Vagina (tissue), 2 donors: ENCODE results near the gene PPP1CA. TPM values are rescaled to one million over a fixed set of nuclear protein-coding genes. Genes with fewer than 3 reads are reported as not detected.

ENCODE experiments used
- DNase-seq, 2 donors: peaks; one replicate each; pipeline ENCODE4 v3.0.0-alpha.2; 2017; ENCODE audit errors: extremely low spot score in 2 of 2
- H3K27ac ChIP-seq: fragments of 200-600 bp; sonication (generic); one replicate; pipeline ENCODE4 v1.5.1; 2019
- H3K27me3 ChIP-seq: fragments of 200-600 bp; sonication (generic); one replicate; pipeline ENCODE4 v1.5.1; 2019
- H3K36me3 ChIP-seq, 2 donors: fragments of 200-600 bp; sonication (generic); one replicate each; pipeline ENCODE4 v1.5.1; 2017 to 2019
- H3K4me1 ChIP-seq: fragments of 200-600 bp; sonication (generic); one replicate; pipeline ENCODE4 v1.5.1; 2019
- H3K4me3 ChIP-seq, 2 donors: fragments of 200-600 bp; sonication (generic); 1 replicate in 1 of 2; 2 replicates in 1 of 2; pipeline ENCODE4 v1.5.1; 2016 to 2019
- H3K9me3 ChIP-seq: fragments of 200-600 bp; sonication (generic); one replicate; pipeline ENCODE4 v1.5.1; 2019
- CTCF ChIP-seq, 3 experiments: fragments of 450-650 bp in 2 of 3; fragments of 200-600 bp in 1 of 3; sonication (generic) in 1 of 3; IDR thresholded peaks; one replicate each; pipeline ENCODE4 v1.5.1; 2017 to 2019; ENCODE audit warnings: antibody characterized with exemption in 3 of 3, mild to moderate bottlenecking in 2 of 3, moderate library complexity in 2 of 3
- POLR2A ChIP-seq, 2 donors: fragments of 450-650 bp; IDR thresholded peaks; one replicate each; pipeline ENCODE4 v1.6.1; 2017; ENCODE audit warnings: antibody characterized with exemption in 2 of 2, mild to moderate bottlenecking in 2 of 2, moderate library complexity in 2 of 2
- POLR2AphosphoS5 ChIP-seq, 2 donors: sonication (generic); formaldehyde crosslinking; IDR thresholded peaks; one replicate each; pipeline ENCODE4 v1.9.0; 2017; ENCODE audit warnings: antibody characterized with exemption in 2 of 2, mild to moderate bottlenecking in 2 of 2, low read depth in 1 of 2; ENCODE audit not compliant: insufficient read depth in 1 of 2
- intact Hi-C: fragments of 100-400 bp; cut with DNase I; formaldehyde crosslinking; loops from one replicate; pipeline ENCODE4 v1.15.1; 2023
- total RNA-seq: library from RNA; depleted of rRNA; stranded (reverse); fragments of >200 nt; gene quantifications from one replicate; pipeline ENCODE4 v1.2.3, GENCODE V29; 2016

Gene PPP1CA
- total RNA-seq, 1 donor from 2014 or later = 102 TPM

DNA sequence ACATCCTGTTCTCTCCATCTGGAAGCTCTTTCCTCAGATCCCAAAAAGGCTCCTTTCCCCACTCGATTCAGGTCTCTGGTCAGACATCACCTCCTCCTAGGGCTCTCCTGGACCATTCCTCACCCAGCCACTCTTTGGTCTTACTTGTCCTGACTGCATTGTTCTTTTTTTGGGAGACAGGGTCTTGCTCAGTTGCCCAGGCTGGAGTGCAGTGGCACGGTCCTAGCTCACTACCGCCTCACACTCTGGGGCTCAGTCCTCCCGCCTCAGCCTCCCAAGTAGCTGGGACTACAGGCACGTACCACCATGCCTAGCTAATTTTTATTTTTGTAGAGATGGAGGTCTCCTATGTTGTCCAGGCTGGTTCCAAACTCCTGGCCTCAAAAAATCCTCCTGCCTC lies 43.9 kb upstream of the PPP1CA start:
- TF ChIP-seq CTCF (IDR thresholded peaks at IDR 0.05) (no peak), POLR2A (IDR thresholded peaks at IDR 0.05) (no peak), POLR2AphosphoS5 (IDR thresholded peaks at IDR 0.05; ENCODE audit: insufficient read depth in 1 of 2, low read depth in 1 of 2) (no peak)
- no peak for DNase-seq
- Histone ChIP-seq H3K9me3 (no peaks in the 10 kb centered on the region), H3K27ac (no peak overlapping the region), H3K36me3 (peaks cover 0 to 15% of the 10 kb centered on the region in 2 donors), H3K27me3 (no peaks in the 10 kb centered on the region), H3K4me3 (no peak overlapping the region), H3K4me1 (peaks cover 28% of the 10 kb centered on the region)
- intact Hi-C loops = no loop called here

DNA sequence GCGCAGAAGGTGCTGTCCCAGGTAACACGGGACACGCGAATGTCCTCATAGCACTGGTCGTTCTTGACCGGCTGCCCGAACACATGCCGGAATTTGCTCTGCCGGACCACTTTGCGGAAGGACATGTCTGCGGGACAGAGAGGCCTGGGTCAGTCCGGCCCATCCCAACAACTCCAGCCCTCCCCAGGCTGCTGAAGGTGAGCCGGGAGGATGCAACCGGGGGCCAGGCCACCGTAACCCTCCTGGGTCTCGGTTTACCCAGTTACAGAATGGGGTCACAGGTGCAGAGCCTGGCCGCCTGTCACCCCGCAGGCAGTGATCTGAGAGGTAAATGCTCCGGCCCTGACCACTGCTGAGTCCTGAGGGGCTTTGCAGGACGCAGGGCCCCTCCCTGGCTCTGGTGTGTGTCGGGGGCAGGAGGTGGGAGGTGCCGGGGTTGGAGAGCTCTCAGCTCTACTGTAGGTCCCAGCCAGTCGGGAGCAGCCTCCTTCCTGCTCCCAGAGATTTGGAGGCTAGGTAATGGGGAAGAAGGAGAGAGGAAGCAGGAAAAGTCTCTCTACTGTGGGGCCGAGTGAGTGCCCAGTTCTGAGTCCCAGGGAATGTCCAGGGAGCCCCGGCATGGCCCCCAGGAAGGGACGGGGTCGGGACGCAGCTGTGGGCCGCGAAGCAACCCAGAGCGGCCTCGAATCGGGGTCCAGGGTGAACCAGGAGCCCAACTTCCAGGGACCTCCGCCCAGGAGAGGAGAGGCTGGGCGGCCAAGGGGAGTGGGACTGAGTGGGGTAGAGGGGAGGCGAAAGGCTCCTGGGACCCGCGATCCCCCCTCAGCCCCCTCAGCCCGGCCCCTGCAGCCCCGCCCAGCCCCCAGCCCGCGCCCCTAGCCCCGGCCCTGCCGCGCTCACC lies 41.1 kb upstream of the PPP1CA start:
- Histone ChIP-seq H3K9me3 (no peaks in the 10 kb centered on the region), H3K36me3 (peaks cover 0 to 28% of the 10 kb centered on the region in 2 donors), H3K27ac (peak overlapping the region; percentile 94), H3K27me3 (no peaks in the 10 kb centered on the region), H3K4me1 (peaks cover 44% of the 10 kb centered on the region), H3K4me3 (peak overlapping the region; percentile 76 to 87)
- DNase-seq = no peak
- TF ChIP-seq POLR2AphosphoS5 (IDR thresholded peaks at IDR 0.05; ENCODE audit: insufficient read depth in 1 of 2, low read depth in 1 of 2) (no peak), POLR2A (IDR thresholded peaks at IDR 0.05) (no peak), CTCF (IDR thresholded peaks at IDR 0.05) (no peak)
- intact Hi-C loops = no loop called here

DNA sequence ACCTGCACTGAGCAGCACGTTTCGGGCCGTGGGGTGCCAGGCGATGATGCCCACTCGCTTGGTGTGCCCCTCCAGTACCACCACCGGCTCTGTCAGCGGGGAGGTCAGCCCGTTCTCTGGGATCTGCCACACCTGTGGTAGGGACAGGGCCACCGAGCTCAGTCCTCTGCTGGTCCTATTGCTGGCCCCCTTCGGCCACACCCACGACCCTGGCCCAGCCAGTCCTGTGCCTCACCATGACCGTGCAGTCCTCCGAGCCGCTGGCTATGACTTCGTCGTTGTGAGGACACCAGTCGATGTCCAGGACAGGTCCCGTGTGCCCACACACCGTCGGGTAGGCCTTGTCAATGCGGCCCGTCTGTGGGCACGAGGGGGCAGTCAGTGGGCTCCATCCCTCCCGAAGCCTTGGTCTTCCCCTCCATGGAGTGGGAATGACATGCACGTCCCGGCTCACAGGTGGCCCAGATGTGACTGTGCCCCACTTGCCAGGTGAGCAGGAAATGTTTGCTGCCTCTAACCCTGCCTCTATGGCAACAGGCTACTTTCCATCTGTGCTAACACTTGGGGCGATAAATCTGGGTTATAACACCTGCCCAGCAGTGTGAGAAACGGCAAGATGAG lies 40.2 kb upstream of the PPP1CA start:
- Histone ChIP-seq H3K4me3 (peak overlapping the region in 1 of 2 donors; percentile 87), H3K4me1 (peaks cover 44% of the 10 kb centered on the region), H3K9me3 (no peaks in the 10 kb centered on the region), H3K27me3 (no peaks in the 10 kb centered on the region), H3K36me3 (peaks cover 0 to 28% of the 10 kb centered on the region in 2 donors), H3K27ac (peak overlapping the region; percentile 94)
- TF ChIP-seq POLR2A (IDR thresholded peaks at IDR 0.05) = no peak
- peak in 1 of 2 donors; percentile 8 for TF ChIP-seq POLR2AphosphoS5 (IDR thresholded peaks at IDR 0.05; ENCODE audit: insufficient read depth in 1 of 2, low read depth in 1 of 2)
- intact Hi-C loops = no loop called here
- no peak for DNase-seq

GRCh38 chr11:67441098-67441563 lies 39.5 kb upstream of the PPP1CA start:
- intact Hi-C loops = no loop called here

More at GRCh38 chr11:67441098-67441563, 39.5 kb upstream of the PPP1CA start:
- H3K4me3 ChIP-seq = no peak overlapping the region
- no peak for DNase-seq
- H3K36me3 ChIP-seq = peaks cover 0 to 29% of the 10 kb centered on the region in 2 donors
- no peaks in the 10 kb centered on the region for H3K27me3 ChIP-seq
- peaks cover 52% of the 10 kb centered on the region for H3K4me1 ChIP-seq
- H3K27ac ChIP-seq = no peak overlapping the region
- H3K9me3 ChIP-seq = no peaks in the 10 kb centered on the region
- TF ChIP-seq POLR2A (IDR thresholded peaks at IDR 0.05) = no peak
- TF ChIP-seq POLR2AphosphoS5 (IDR thresholded peaks at IDR 0.05; ENCODE audit: insufficient read depth in 1 of 2, low read depth in 1 of 2) = no peak
- TF ChIP-seq CTCF (IDR thresholded peaks at IDR 0.05) = no peak
